ENCODE results near the gene ANO5. TPM values are rescaled to one million over a fixed set of nuclear protein-coding genes. Genes with fewer than 3 reads are reported as not detected.

Gene ANO5
- total and polyA plus RNA-seq, 3 donors from 2014 or later = 4.8 to 7.1 (median 5.8) TPM

- Histone ChIP-seq H3K9me3 (no peaks in the 10 kb centered on the region), H3K4me3 (no peak overlapping the region), H3K27ac (no peak overlapping the region), H3K36me3 (ENCODE audit: low read depth, missing control alignments) (no peaks in the 10 kb centered on the region), H3K4me1 (no peaks in the 10 kb centered on the region), H3K27me3 (no peaks in the 10 kb centered on the region)
- TF ChIP-seq CTCF (IDR thresholded peaks at IDR 0.05) = no peak
- no peak for TF ChIP-seq POLR2A (IDR thresholded peaks at IDR 0.05)
- DNase-seq = no peak
- intact Hi-C loops (cut with DNase I; ENCODE audit: low total_unique reads) = no loop called here
- WGBS, 2 donors = 57 to 68% methylated on average over 2 of the region's 2 CpGs
These were observed 2.0 kb downstream of the ANO5 start for GRCh38 chr11:22194907-22195306.

GRCh38 chr11:22197139-22198005 lies 4.5 kb downstream of the ANO5 start:
- Histone ChIP-seq H3K9me3 (no peaks in the 10 kb centered on the region), H3K27ac (no peak overlapping the region), H3K4me3 (no peak overlapping the region), H3K4me1 (no peaks in the 10 kb centered on the region), H3K27me3 (no peaks in the 10 kb centered on the region), H3K36me3 (ENCODE audit: low read depth, missing control alignments) (no peaks in the 10 kb centered on the region)
- intact Hi-C loops (cut with DNase I; ENCODE audit: low total_unique reads) = no loop called here
- 92 to 95% methylated on average over 4 of the region's 4 CpGs for WGBS, 2 donors
- no peak for TF ChIP-seq CTCF (IDR thresholded peaks at IDR 0.05)
- no peak for TF ChIP-seq POLR2A (IDR thresholded peaks at IDR 0.05)
- DNase-seq = no peak

GRCh38 chr11:22199243-22199642 lies 6.4 kb downstream of the ANO5 start:
- no peak overlapping the region for H3K4me3 ChIP-seq
- no peak overlapping the region for H3K27ac ChIP-seq
- H3K9me3 ChIP-seq = no peaks in the 10 kb centered on the region
- intact Hi-C loops (cut with DNase I; ENCODE audit: low total_unique reads) = no loop called here
- no peaks in the 10 kb centered on the region for H3K27me3 ChIP-seq
- no peak for DNase-seq
- no peaks in the 10 kb centered on the region for H3K36me3 ChIP-seq (ENCODE audit: low read depth, missing control alignments)
- no peaks in the 10 kb centered on the region for H3K4me1 ChIP-seq
- TF ChIP-seq CTCF (IDR thresholded peaks at IDR 0.05) (no peak), POLR2A (IDR thresholded peaks at IDR 0.05) (no peak)

GRCh38 chr11:22203281-22203680 lies 10.4 kb downstream of the ANO5 start:
- intact Hi-C loops (cut with DNase I; ENCODE audit: low total_unique reads) = no loop called here
- Histone ChIP-seq H3K4me1 (no peaks in the 10 kb centered on the region), H3K27ac (no peak overlapping the region), H3K36me3 (ENCODE audit: low read depth, missing control alignments) (no peaks in the 10 kb centered on the region), H3K27me3 (no peaks in the 10 kb centered on the region), H3K4me3 (no peak overlapping the region), H3K9me3 (no peaks in the 10 kb centered on the region)
- DNase-seq = no peak
- TF ChIP-seq CTCF (IDR thresholded peaks at IDR 0.05) (no peak), POLR2A (IDR thresholded peaks at IDR 0.05) (no peak)
- WGBS, 2 donors = 93 to 95% methylated on average over 4 of the region's 4 CpGs

DNA sequence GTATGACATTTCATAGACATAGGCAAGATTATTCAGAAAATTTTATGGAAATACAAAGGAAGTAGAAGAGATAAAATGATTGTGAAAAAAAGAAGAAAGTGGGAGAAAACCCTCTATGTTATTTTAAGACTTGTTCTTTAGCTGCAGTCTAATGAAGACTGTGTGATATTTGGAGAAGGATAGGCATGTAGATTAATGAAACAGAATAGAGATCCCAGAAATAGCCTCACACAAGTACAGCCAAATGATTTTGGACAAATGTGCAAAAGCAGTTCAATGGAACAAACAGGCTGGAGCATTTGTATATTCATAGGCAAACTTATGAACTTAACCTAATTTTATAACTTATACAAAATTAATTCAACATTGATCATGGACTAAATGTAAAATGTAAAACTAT lies 14.3 kb downstream of the ANO5 start:
- TF ChIP-seq POLR2A (IDR thresholded peaks at IDR 0.05) (no peak), CTCF (IDR thresholded peaks at IDR 0.05) (no peak)
- Histone ChIP-seq H3K4me1 (no peaks in the 10 kb centered on the region), H3K9me3 (no peaks in the 10 kb centered on the region), H3K27me3 (no peaks in the 10 kb centered on the region), H3K36me3 (ENCODE audit: low read depth, missing control alignments) (no peaks in the 10 kb centered on the region), H3K4me3 (no peak overlapping the region), H3K27ac (no peak overlapping the region)
- no peak for DNase-seq
- intact Hi-C loops (cut with DNase I; ENCODE audit: low total_unique reads) = no loop called here
